Lower leg skin (tissue), 4 donors: ENCODE measurements around the gene TRAPPC3. TPM values are rescaled to one million over a fixed set of nuclear protein-coding genes. Genes with fewer than 3 reads are reported as not detected.
A peak's percentile ranks its signal among the peaks of the same experiment; 100 is the strongest.

Experiments used
- DNase-seq, 2 donors: peaks; one replicate each; pipeline ENCODE4 v3.0.0-alpha.2; 2019; ENCODE audit warnings: low spot score in 2 of 2
- H3K4me3 ChIP-seq: fragments of 200-600 bp; sonication (generic); 2 replicates; pipeline ENCODE4 v1.5.1; 2017; ENCODE audit warnings: mild to moderate bottlenecking, low read depth; ENCODE audit not compliant: poor library complexity, severe bottlenecking
- CTCF ChIP-seq, 3 donors: fragments of 450-650 bp; IDR thresholded peaks; one replicate each; pipeline ENCODE4 v1.5.1; 2016; ENCODE audit warnings: antibody characterized with exemption in 3 of 3, mild to moderate bottlenecking in 3 of 3, moderate library complexity in 2 of 3
- POLR2A ChIP-seq, 2 donors: fragments of 450-650 bp; IDR thresholded peaks; one replicate each; pipeline ENCODE4 v1.6.1; 2016 to 2017; ENCODE audit warnings: antibody characterized with exemption in 2 of 2, mild to moderate bottlenecking in 1 of 2, moderate library complexity in 1 of 2
- WGBS, 2 donors: methylation state at CpG; one replicate each; pipeline ENCODE4 v1.1.5; 2018; 5-methylcytosine and 5-hydroxymethylcytosine counted together
- intact Hi-C: fragments of 100-400 bp; cut with DNase I; formaldehyde crosslinking; loops from one replicate; pipeline ENCODE4 v1.15.0; 2023; ENCODE audit warnings: low total_unique reads
- total RNA-seq, 4 donors: library from RNA; depleted of rRNA; stranded (reverse); fragments of >200 nt; gene quantifications; one replicate each; pipeline ENCODE4 v1.1.0, GENCODE V29; 2016

The TRAPPC3 gene
- total RNA-seq, 4 donors from 2014 or later: 78.3 to 113 (median 104) TPM

DNA sequence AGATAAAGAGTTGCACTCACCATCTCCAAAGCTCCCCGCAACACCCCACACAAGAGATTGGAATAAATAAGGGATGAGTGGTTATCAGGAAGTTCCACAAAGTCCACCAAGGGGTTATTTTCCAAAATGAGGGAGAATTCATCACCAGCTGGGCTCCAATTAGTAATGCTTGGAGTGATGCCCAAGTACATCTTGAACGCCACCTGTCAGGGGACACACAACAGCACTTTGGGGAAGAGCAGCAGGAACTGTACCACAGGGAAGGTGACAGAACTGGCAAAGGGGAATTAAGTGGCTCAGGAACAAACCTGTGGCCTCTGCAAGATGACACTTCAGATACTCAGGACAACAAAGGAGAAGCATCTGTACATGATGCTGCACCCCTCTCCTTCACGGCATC, 11.5 kb downstream of the TRAPPC3 start:
- no peak overlapping the region for H3K4me3 ChIP-seq
- 88 to 91% methylated on average over 3 of the region's 3 CpGs for WGBS, 2 donors
- TF ChIP-seq POLR2A (IDR thresholded peaks at IDR 0.05) (no peak), CTCF (IDR thresholded peaks at IDR 0.05) (no peak)
- intact Hi-C loops: no loop called here
- DNase-seq: no peak

- 73% methylated on average over 5 of the region's 5 CpGs for WGBS, 2 donors
- intact Hi-C loops: no loop called here
These were observed 12.1 kb downstream of the TRAPPC3 start for GRCh38 chr1:36137226-36137625.

DNA sequence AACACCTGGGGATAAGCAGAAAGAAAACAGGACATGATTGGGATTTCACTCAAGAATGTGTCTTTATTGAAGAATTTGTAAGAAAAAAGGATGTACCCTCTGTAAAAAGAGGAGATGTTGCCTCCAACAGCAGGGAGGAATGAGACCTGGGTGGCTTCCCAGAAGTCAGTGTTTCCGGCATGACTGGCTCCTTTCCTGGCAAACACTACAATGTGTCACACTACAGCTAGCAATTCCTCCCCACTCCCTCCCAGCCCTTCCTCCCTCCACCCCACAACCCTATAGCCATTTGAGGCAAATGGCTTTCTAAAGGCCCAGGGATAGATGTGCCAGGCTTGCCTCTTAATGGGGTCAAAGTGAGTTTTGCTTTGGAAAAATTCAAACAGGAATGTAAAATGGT, 12.8 kb downstream of the TRAPPC3 start:
- TF ChIP-seq POLR2A (IDR thresholded peaks at IDR 0.05) (no peak), CTCF (IDR thresholded peaks at IDR 0.05) (no peak)
- no peak overlapping the region for H3K4me3 ChIP-seq
- intact Hi-C loops: no loop called here
- peak in 1 of 2 donors; percentile 45 for DNase-seq
- WGBS, 2 donors: 26 to 31% methylated on average over 1 of the region's 1 CpG

More at GRCh38 chr1:36137226-36137625, 12.1 kb downstream of the TRAPPC3 start:
- no peak for TF ChIP-seq CTCF (IDR thresholded peaks at IDR 0.05)
- no peak for TF ChIP-seq POLR2A (IDR thresholded peaks at IDR 0.05)
- no peak for DNase-seq
- H3K4me3 ChIP-seq: no peak overlapping the region

DNA sequence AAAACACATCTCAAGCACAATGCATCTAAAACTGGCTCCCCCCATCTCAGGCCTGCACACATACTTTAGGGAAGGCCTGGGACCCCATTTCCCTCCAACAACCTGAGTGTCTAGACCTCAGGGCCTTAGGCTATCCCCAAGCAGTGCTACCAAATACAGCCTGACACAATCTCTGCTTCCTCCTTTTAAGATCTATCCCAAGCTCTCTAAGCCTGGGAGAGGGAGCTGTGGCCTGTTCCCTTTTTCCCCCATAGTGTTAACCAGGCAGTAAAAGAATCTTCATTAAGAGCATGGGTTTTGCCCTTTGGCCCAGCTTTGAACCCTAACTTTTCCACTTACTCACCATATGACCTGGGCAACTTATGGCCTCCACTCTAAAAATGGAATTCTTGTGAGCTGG, 13.5 kb downstream of the TRAPPC3 start:
- DNase-seq: no peak
- intact Hi-C loops: no loop called here
- H3K4me3 ChIP-seq: no peak overlapping the region
- TF ChIP-seq CTCF (IDR thresholded peaks at IDR 0.05): no peak
- TF ChIP-seq POLR2A (IDR thresholded peaks at IDR 0.05): no peak

- H3K4me3 ChIP-seq: no peak overlapping the region
- TF ChIP-seq CTCF (IDR thresholded peaks at IDR 0.05) (no peak), POLR2A (IDR thresholded peaks at IDR 0.05) (no peak)
- intact Hi-C loops: no loop called here
- 38 to 46% methylated on average over 6 of the region's 6 CpGs for WGBS, 2 donors
- DNase-seq: no peak
These were observed 14.0 kb downstream of the TRAPPC3 start for GRCh38 chr1:36135330-36135667.

- TF ChIP-seq POLR2A (IDR thresholded peaks at IDR 0.05): no peak
- TF ChIP-seq CTCF (IDR thresholded peaks at IDR 0.05): peak in 1 of 3 donors; percentile 36
- intact Hi-C loops: no loop called here
- H3K4me3 ChIP-seq: no peak overlapping the region
- WGBS, 2 donors: 49 to 50% methylated on average over 7 of the region's 7 CpGs
- peak in 1 of 2 donors; percentile 44 for DNase-seq
These were observed 14.6 kb downstream of the TRAPPC3 start for GRCh38 chr1:36134505-36135329.
